Prostate gland (tissue), 2 donors: ENCODE data around the gene TMPRSS4.
A peak's percentile ranks its signal among the peaks of the same experiment; 100 is the strongest.

ENCODE experiments used
- POLR2A ChIP-seq: fragments of 450-650 bp; IDR thresholded peaks from one replicate; pipeline ENCODE4 v1.6.1; 2016; ENCODE audit warnings: antibody characterized with exemption, mild to moderate bottlenecking
- POLR2AphosphoS5 ChIP-seq: sonication (generic); formaldehyde crosslinking; IDR thresholded peaks from one replicate; pipeline ENCODE4 v1.6.1; 2017; ENCODE audit warnings: antibody characterized with exemption
- TF ChIP-seq, protein P1 (sequence below), 4 experiments: fragments of 200-600 bp in 2 of 4; fragments of 450-650 bp in 2 of 4; sonication (generic) in 2 of 4; IDR thresholded peaks; 1 replicate in 3 of 4; 2 replicates in 1 of 4; pipeline ENCODE4 v1.5.1; 2016 to 2019; ENCODE audit warnings: antibody characterized with exemption in 4 of 4, mild to moderate bottlenecking in 2 of 4, moderate library complexity in 2 of 4

DNA sequence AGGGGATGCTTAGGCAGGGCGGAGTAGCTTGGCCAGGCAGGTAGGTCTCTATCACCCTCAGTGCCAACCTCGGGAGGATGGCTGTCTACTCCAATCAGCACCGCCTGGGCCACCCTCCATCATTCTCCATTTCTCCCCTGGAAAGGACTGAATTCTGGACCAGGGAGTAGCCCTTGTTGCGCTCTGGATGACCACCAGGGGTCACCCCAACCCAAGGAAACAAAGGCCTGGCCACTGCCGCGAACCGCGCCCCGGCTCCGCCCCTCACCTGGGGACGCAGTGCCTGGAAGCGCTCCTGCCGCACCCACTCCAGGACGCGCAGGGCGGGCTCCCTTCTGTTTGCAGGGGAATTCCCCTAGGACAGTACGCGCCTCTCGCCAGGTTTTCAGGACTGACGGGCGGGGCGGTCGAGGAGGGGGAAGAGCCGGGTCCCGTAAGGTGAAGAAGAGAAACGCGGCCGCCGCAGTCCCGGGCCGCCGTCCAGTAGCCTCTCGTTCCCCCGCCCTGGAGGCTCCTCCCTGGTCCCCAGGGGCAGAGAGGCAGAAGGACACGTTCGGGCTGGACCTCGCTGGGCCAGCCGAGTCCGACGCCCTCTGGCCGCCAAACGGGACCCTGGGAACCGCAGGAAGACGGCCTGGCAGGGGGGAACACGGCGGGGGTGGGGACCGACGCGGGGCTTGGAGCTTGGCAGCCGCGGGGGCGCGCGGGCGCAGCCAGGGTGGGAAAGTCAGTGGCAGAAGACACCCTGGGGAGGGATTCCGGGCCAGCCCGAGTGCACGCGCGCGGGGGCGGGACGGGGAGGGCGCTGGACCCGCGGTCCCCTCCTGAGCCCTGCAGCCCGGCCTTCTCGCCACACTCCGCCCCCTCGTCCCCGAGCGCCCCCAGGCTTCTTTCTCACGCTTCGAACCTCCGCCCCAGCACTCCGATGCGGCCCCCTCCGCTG lies 68.7 kb downstream of the TMPRSS4 start:
- TF ChIP-seq, protein P1, sequence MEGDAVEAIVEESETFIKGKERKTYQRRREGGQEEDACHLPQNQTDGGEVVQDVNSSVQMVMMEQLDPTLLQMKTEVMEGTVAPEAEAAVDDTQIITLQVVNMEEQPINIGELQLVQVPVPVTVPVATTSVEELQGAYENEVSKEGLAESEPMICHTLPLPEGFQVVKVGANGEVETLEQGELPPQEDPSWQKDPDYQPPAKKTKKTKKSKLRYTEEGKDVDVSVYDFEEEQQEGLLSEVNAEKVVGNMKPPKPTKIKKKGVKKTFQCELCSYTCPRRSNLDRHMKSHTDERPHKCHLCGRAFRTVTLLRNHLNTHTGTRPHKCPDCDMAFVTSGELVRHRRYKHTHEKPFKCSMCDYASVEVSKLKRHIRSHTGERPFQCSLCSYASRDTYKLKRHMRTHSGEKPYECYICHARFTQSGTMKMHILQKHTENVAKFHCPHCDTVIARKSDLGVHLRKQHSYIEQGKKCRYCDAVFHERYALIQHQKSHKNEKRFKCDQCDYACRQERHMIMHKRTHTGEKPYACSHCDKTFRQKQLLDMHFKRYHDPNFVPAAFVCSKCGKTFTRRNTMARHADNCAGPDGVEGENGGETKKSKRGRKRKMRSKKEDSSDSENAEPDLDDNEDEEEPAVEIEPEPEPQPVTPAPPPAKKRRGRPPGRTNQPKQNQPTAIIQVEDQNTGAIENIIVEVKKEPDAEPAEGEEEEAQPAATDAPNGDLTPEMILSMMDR (IDR thresholded peaks at IDR 0.05), result peak; percentile 81 to 98 (median 94)
- TF ChIP-seq POLR2A (peak; percentile 30), POLR2AphosphoS5 (peak; percentile 90)
